Measurements from ENCODE around the gene EFCAB13. TPM values are rescaled to one million over a fixed set of nuclear protein-coding genes. Genes with fewer than 3 reads are reported as not detected.
"Not testable (repeated sequence)": the region's sequence is repeated elsewhere in the genome, so short reads cannot be mapped to it uniquely, and the experiment has no call there.

Gene EFCAB13
- total and polyA plus RNA-seq, 5 donors from 2014 or later: 2.3 to 8.3 (median 3.1) TPM

GRCh38 chr17:47466976-47467375, 143.2 kb downstream of the EFCAB13 start:
- ATAC-seq (ENCODE audit: low read depth in 2 of 2); DNase-seq: not testable (repeated sequence)

GRCh38 chr17:47470836-47471235, 147.1 kb downstream of the EFCAB13 start:
- H3K27ac Mint-ChIP-seq: no peak overlapping the region

More at GRCh38 chr17:47466976-47467375, 143.2 kb downstream of the EFCAB13 start:
- not testable (repeated sequence) for H3K4me3 Mint-ChIP-seq; H3K27ac ChIP-seq (ENCODE audit: insufficient read depth, low read length, poor library complexity, severe bottlenecking); H3K4me1 ChIP-seq (ENCODE audit: control insufficient read depth, insufficient read depth, low read length, poor library complexity, severe bottlenecking); H3K27me3 ChIP-seq (ENCODE audit: control insufficient read depth, insufficient read depth, low read length); H3K4me3 ChIP-seq (ENCODE audit: low read depth, low read length); H3K9me3 Mint-ChIP-seq; H3K27me3 Mint-ChIP-seq; H3K4me1 Mint-ChIP-seq; H3K36me3 ChIP-seq (ENCODE audit: control insufficient read depth, insufficient read depth, low read length); H3K9me3 ChIP-seq (ENCODE audit: control insufficient read depth in 2 of 2, low read length in 2 of 2)
- peak overlapping the region in 1 of 3 donors; percentile 5 for H3K27ac Mint-ChIP-seq
- H3K36me3 Mint-ChIP-seq: peaks cover 15% of the 10 kb centered on the region

GRCh38 chr17:47472073-47472472, 148.3 kb downstream of the EFCAB13 start:
- not testable (repeated sequence) for H3K9me3 ChIP-seq (ENCODE audit: control insufficient read depth in 2 of 2, low read length in 2 of 2); H3K9me3 Mint-ChIP-seq; DNase-seq; H3K27me3 ChIP-seq (ENCODE audit: control insufficient read depth, insufficient read depth, low read length); H3K4me3 Mint-ChIP-seq; H3K27ac ChIP-seq (ENCODE audit: insufficient read depth, low read length, poor library complexity, severe bottlenecking); H3K4me1 ChIP-seq (ENCODE audit: control insufficient read depth, insufficient read depth, low read length, poor library complexity, severe bottlenecking); H3K27ac Mint-ChIP-seq; ATAC-seq (ENCODE audit: low read depth in 2 of 2); H3K36me3 ChIP-seq (ENCODE audit: control insufficient read depth, insufficient read depth, low read length); H3K4me1 Mint-ChIP-seq; H3K27me3 Mint-ChIP-seq; H3K4me3 ChIP-seq (ENCODE audit: low read depth, low read length)
- peaks cover 13% of the 10 kb centered on the region for H3K36me3 Mint-ChIP-seq

More at GRCh38 chr17:47470836-47471235, 147.1 kb downstream of the EFCAB13 start:
- no peaks in the 10 kb centered on the region for H3K4me1 ChIP-seq (ENCODE audit: control insufficient read depth, insufficient read depth, low read length, poor library complexity, severe bottlenecking)
- ATAC-seq (ENCODE audit: low read depth in 2 of 2) (no peak), DNase-seq (no peak)
- Mint-ChIP-seq H3K9me3 (no peaks in the 10 kb centered on the region), H3K4me1 (no peaks in the 10 kb centered on the region), H3K4me3 (no peak overlapping the region), H3K36me3 (peaks cover 10% of the 10 kb centered on the region), H3K27me3 (no peaks in the 10 kb centered on the region)
- no peak overlapping the region for H3K27ac ChIP-seq (ENCODE audit: insufficient read depth, low read length, poor library complexity, severe bottlenecking)
- H3K4me3 ChIP-seq (ENCODE audit: low read depth, low read length): no peak overlapping the region
- H3K36me3 ChIP-seq (ENCODE audit: control insufficient read depth, insufficient read depth, low read length): no peaks in the 10 kb centered on the region
- no peaks in the 10 kb centered on the region for H3K27me3 ChIP-seq (ENCODE audit: control insufficient read depth, insufficient read depth, low read length)
- H3K9me3 ChIP-seq (ENCODE audit: control insufficient read depth in 2 of 2, low read length in 2 of 2): no peaks in the 10 kb centered on the region

Other genes starting within 250 kb of the EFCAB13 start
- 63.5 TPM for gene CDC27, start 134.7 kb upstream of the EFCAB13 start, total RNA-seq
- 100 to 1,000 TPM in 1 of 4 donors, 10 to 100 TPM in 3; 76.4 to 114 (median 96.8) TPM for gene CDC27, start 134.7 kb upstream of the EFCAB13 start, polyA plus RNA-seq
- gene MYL4, start 114.6 kb upstream of the EFCAB13 start, total RNA-seq: not detected
- gene MYL4, start 114.6 kb upstream of the EFCAB13 start, polyA plus RNA-seq: not detected
- 18.4 TPM for gene ITGB3, start 70.1 kb upstream of the EFCAB13 start, total RNA-seq
- gene ITGB3, start 70.1 kb upstream of the EFCAB13 start, polyA plus RNA-seq: under 1 TPM in 1 of 4 donors, not detected in 3; 0.05 TPM
- gene NPEPPS, start 207.2 kb downstream of the EFCAB13 start, total RNA-seq: 118 TPM
- gene NPEPPS, start 207.2 kb downstream of the EFCAB13 start, polyA plus RNA-seq: 10 to 100 TPM; 40.6 to 50.1 (median 41.5) TPM